Measurements from ENCODE around the gene TMEM238L. TPM values are rescaled to one million over a fixed set of nuclear protein-coding genes. Genes with fewer than 3 reads are reported as not detected.
"Not testable (repeated sequence)": the region's sequence is repeated elsewhere in the genome, so short reads cannot be mapped to it uniquely, and the experiment has no call there.

The TMEM238L gene
- total RNA-seq = not detected in 2 replicates

DNA sequence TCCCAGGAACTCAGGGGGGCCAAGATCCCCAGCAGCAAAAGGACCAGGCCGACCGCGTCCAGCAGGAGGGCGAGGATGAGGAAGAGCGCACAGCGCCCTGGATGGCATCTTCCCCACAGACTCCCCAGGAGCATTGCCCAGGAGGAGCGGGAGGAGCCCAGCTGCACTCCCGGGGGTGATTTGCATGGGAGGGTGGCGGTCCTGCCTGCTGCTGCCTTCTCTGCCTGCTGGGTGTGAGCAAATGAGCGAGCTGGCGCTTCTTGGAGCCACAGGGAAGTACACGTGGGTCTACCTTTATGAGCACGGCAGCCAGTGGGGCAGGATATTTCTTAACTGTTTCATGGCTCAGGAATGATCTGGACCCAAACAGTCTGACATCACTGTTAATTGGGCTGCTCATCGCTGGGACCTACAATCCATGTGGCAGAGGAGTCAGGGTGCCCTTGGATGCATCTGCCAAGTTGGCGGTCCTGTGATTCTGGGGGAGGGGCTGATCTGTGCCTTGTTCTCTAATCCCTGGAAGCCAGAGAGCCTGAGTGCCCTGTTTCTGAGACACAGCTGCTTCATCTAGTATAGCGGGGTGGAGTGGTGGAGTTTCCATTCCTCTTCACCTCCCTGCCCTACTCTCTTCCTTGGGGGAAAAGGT, at the start of gene TMEM238L:
TMEM238L (minus strand) TSS at position 270 of the 646 bp plus-strand sequence; CDS start at position 134, 136 bp downstream.
- intact Hi-C loops (cut with micrococcal nuclease) = no loop called here

DNA sequence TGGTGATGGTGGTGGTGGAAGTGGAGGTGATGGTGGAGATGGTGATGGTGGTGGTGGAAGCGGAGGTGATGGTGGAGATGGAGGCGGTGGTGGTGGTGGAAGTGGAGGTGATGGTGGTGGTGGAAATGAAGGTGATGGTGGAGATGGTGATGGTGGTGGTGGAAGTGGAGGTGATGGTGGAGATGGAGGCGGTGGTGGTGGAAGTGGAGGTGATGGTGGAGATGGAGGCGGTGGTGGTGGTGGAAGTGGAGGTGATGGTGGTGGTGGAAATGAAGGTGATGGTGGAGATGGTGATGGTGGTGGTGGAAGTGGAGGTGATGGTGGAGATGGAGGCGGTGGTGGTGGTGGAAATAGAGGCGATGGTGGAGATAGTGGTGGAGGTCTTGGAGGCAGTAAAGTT, 42.7 kb upstream of the TMEM238L start:
- intact Hi-C loops (cut with micrococcal nuclease) = not testable (repeated sequence)

- intact Hi-C loops (cut with micrococcal nuclease) = loop anchor here (1.0 kb wide), 5 partner anchors 73 to 214 kb away; partner anchors contain the start of genes ADPRM and SCO1
Observed at GRCh38 chr17:10845388-10845751, 41.5 kb upstream of the TMEM238L start.

DNA sequence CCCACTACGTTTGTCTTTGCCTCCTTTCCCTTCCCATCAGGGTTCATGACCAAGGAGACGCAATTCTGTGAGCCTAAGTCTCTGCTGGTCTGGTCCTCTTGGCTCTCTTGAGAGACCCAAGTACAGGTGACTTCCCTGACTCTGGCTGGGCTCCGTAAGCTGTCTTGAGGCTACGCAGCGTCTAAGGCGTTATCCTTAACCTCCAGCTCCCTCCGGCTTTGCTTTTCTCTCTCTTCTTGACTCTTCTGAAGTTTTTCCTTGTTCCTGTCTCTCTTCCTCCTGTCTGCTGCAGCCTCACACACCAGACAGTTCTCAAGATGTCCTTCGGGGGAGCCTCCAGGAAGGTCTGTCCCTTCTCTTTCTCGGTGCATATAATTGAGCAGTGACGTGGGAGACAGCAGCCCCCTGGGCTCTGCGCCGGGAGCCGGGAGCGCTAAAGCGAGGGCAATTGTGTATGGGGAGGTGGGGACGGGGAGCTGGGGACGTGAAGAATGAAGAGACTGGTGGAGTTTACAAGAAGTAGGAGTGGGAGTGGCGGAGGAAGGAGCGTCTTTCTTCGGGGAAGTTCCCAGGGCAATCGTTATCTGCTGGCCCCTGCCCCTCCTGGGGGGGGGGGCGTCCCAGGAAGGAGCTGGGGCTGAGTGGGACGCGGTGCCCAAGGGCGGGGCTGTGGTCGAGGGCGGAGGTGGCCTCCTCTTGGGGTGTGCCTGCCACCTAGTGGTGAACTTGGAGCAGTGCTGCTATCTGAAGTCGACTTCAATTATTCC, 40.9 kb upstream of the TMEM238L start:
- intact Hi-C loops (cut with micrococcal nuclease) = loop anchor here (1.0 kb wide), 5 partner anchors 73 to 214 kb away; partner anchors contain the start of genes ADPRM and SCO1

GRCh38 chr17:10843811-10844210, 39.9 kb upstream of the TMEM238L start:
- intact Hi-C loops (cut with micrococcal nuclease) = no loop called here

- intact Hi-C loops (cut with micrococcal nuclease) = no loop called here
Observed at GRCh38 chr17:10842658-10843057, 38.8 kb upstream of the TMEM238L start.

DNA sequence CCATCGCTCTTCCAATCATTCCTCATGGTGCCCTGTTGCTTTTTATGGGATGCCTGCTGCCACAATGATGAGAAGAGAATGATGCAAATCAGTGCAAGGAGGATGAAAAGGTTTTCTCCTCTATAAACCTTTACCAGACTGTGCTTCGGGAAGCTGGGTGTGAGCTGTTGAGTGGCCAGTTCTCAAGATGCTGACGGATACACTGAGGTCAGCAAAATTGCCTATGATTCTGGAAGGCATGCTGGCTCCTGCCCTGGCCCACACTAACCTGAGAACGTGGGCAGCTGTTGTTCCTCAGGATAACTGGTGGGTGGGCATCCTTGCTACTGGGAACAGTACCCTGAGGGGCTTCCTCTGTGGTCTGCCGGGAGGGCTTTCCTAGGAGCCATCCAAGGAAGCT, 34.8 kb upstream of the TMEM238L start:
- intact Hi-C loops (cut with micrococcal nuclease) = no loop called here

GRCh38 chr17:10837921-10838320, 34.0 kb upstream of the TMEM238L start, which contains the start of gene PIRT:
Gene PIRT, minus strand, starts transcription at chr17:10838087. Its CDS starts 12,442 bp downstream, at chr17:10825645.
- intact Hi-C loops (cut with micrococcal nuclease) = no loop called here

GRCh38 chr17:10836966-10837590, 33.2 kb upstream of the TMEM238L start:
- intact Hi-C loops (cut with micrococcal nuclease) = no loop called here

GRCh38 chr17:10836145-10836544, 32.2 kb upstream of the TMEM238L start:
- intact Hi-C loops (cut with micrococcal nuclease) = no loop called here

DNA sequence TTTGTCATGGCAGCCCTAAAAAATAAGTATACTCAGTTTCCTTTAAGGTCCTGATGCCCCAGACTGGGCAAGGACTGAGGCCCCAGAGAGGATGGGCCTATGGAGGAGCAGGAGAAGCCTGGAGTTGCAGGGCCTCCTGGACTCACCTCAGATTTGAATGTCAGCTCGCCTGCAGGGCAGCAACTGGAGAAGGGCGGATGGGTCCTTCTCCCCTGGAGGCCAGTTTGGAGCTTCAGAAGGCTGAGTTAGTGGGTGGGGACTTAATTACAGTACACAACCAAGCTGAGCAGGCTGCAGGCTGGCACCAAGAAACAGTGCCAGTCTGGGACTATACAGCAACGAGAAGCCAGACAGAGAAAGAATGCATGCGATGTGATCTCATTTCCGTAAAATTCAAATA, 27.8 kb upstream of the TMEM238L start:
- intact Hi-C loops (cut with micrococcal nuclease) = no loop called here

DNA sequence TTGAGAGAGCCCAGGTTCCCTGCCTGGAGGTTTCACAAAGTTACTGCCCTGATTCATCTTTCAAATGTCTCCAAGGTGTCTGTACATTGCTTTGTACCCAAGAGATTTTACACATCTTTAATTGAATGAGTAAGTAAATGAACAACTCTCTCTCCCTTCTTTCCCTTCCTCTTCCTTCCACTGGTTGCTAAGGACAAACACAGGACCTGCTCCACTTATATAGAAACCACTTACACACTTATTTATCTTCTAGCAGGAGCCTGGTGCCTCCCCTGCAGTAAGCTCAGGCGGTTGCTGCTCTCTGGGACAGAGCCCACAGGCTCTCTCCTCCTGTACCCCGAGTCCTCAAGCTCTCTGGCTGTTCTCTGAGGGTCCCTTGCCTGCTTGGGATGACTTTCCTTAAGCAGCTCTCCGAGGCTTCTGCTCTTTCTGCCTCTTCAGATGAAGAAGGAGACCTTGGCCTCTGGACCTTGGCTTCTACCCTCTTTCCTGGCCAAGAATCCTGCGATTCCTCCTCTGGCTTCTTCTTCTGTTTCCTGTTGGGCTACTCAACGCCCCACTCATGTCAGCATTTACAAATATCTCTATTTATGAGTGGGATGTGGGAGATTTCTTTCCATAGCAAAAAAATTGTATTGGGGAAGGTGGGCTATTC, 24.1 kb upstream of the TMEM238L start:
- intact Hi-C loops (cut with micrococcal nuclease) = no loop called here

GRCh38 chr17:10824874-10825273, 21.0 kb upstream of the TMEM238L start:
- intact Hi-C loops (cut with micrococcal nuclease) = no loop called here

GRCh38 chr17:10821770-10822169, 17.9 kb upstream of the TMEM238L start:
- intact Hi-C loops (cut with micrococcal nuclease) = no loop called here

GRCh38 chr17:10821054-10821453, 17.2 kb upstream of the TMEM238L start:
- intact Hi-C loops (cut with micrococcal nuclease) = no loop called here

DNA sequence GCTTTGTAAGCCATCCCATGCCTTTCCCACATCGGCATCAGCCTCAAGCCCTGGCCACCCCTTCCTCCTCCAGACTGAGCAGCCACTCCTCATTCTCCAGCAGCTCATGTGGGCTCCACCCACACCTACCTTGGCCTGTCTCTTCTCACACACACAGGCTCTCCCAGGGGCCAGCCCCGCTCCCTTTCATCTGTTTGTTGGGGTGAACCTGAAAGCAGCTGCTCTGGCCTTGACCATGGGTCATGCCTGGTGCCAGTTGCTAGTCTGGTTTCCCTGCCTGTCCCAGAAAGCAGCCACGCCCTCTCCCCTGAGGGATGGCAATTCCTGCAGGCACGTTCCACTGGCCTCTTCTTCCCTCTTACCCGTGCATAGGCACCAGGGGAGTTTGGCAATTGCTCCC, 11.4 kb upstream of the TMEM238L start:
- intact Hi-C loops (cut with micrococcal nuclease) = no loop called here

DNA sequence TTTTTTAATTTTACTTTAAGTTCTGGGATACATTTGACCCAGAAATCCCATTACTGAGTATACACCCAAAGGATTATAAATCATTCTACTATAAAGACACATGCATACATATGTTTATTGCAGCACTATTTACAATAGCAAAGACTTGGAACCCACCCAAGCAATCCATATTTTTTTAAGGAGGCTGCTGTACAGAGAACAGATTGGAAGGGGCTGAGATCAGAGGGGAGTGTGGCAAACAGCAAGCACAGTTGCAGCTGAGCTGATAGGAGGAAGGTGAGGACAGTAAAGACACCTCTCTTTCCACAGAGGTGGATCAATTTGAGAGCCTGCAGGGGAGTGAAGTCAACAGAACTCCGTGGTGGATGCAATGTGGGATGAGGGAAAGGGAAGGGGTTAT, 10.2 kb upstream of the TMEM238L start:
- intact Hi-C loops (cut with micrococcal nuclease) = no loop called here

DNA sequence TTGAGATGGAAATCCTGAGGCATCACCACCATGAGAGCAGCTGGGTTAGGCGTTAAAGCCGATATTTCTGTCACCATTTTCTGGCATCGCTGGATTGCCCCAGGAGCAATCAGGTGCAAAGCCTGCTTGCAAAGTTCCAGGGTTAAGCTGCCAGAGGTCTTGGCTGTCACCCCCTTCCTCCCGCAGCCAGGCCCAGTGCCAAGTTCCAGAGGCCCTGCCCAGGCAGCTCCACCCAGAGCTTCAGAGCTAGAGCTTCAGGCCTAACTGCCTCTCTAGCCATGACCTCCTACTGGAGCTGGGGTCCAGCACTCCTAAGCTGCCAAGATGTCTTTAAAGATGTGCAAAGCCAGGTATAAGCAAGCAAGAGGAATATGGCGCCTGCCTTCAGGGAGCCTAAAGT, 8.8 kb upstream of the TMEM238L start:
- intact Hi-C loops (cut with micrococcal nuclease) = no loop called here

DNA sequence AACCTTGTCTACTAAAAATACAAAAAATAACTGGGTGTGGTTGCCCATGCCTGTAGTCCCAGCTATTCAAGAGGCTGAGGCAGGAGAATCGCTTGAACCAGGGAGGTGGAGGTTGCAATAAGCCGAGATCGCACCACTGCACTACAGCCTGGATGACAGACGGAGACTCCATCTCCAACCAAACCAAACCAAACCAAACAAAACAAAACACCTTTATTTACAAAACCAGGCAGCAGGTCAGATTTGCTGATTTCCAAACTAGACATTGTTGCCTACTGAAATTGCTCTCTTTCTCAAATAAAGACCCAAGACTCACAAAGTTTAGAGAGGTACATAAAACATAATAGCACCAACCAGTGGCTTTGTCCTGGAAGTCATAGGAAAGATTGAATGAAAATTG, 5.7 kb upstream of the TMEM238L start:
- intact Hi-C loops (cut with micrococcal nuclease) = no loop called here

DNA sequence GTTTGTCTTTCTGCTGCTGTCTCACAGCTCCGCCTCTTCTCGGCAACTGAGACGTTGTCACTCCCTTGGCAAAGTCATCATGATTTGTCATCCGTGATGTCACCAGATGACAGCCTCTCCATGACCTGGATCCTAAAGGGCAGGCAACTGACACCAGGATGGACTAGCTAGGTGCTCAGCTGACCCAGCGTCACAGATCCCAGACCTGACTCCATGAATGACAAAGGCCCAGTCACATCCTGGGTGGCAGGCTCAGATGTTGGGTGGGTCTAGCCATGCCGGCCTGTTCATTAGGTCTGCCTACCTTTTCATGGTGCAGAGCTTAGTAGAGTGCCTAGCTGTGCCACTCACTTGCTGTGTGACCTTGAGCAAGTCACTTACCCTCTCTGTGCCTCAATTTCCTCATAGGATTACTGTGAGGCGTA, 3.8 kb upstream of the TMEM238L start:
- intact Hi-C loops (cut with micrococcal nuclease) = no loop called here

DNA sequence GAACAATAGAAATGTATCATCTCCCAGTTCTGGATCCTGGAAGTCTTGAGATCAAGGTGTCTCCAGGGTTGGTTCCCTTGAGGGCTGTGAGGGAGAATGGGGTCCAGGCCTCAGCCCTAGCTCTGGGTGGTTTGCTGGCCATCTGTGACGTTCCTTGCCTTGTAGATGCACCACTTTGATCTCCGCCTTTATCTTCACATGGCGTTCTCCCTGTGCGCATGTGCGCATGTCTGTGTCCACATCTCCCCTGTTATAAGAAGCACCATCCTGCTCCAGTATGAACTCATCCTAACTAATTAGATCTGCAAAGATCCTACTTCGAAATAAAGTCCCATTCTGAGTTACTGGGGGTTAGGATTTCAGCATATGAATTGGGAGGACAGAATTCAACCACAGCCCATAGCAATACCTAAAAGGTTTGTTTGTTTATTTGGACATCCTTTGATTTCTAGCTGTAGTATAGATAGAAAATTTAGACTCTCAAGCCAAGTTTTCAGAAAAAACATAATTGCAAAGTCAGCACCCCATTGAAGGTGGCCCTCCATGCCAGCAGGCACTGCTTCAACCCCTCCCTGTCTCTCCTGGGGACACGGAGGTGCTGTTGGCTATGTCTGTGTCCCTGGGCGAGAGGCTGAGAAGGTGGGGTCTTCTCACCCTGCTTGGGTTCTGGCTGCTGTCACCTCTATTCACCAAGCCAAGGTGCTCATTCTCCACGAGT, 2.8 kb upstream of the TMEM238L start:
- intact Hi-C loops (cut with micrococcal nuclease) = no loop called here

Measured in T-helper 1 cell treated with Interleukin-12 subunit alpha and Interleukin-12 subunit beta and Interleukin-4 antibody, amounts not matched to agents 30 ng/mL and 1 ng/mL, for 36 hours (primary cell).